T47D (cell line): ENCODE results near the gene RNF149.

ENCODE experiments used
- DNase-seq, 2 experiments: peaks; one replicate each; pipeline versions ENCODE4 v3.0.0 to v3.0.0-alpha.2; 2011 to 2012; ENCODE audit warnings: low read depth in 1 of 2, low spot score in 1 of 2
- JUND ChIP-seq: IDR thresholded peaks from 2 replicates; pipeline ENCODE4 v1.6.1; 2012; ENCODE audit warnings: low read depth
- in situ Hi-C: cut with HindIII; loops from 2 replicates; pipeline ENCODE4 v1.10.0; 2016; ENCODE audit warnings: low sequenced_read_pairs, low pct_unique_long_range_greater_than_20kb

The RNF149 gene

DNA sequence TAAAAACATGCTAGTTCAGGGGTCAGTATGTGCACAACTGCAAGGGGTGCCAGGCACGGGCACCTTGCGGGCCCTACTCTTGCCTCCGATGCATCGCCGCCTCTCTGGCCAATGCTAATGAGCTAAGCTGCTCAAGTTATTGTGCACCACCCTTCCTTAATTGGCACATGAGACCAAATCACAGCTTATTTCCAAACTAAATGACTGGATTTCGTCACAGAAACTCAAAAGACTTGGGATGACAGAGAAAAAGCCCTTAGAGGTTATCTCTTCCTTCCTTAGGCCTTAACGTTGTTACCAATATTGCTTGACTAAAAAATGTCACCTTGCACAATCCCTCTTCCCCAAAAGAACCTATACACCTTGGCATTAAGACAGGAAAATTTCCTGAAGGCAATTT, 7.7 kb downstream of the RNF149 start:
- in situ Hi-C loops: no loop called here
- DNase-seq: no peak
- TF ChIP-seq JUND: no peak

DNA sequence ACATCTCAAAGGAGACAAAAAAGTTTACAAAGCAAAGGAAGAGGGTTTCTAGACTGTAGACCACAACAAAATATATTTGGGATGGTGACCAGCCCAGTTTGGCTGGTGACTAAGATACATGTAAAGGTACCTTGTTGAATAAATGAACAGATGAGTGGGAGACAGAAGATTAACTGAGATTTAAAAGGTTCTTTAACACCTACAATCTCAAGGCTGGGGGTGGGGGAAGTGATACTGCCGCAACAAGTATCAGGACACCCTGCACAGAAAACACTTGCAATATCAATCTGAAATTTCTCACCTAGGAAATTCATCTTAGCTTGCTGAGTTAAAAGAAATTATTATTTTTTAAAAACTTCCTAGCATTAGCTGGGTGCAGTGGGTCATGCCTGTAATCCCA, 8.3 kb downstream of the RNF149 start:
- in situ Hi-C loops: no loop called here
- DNase-seq: no peak
- TF ChIP-seq JUND: no peak

DNA sequence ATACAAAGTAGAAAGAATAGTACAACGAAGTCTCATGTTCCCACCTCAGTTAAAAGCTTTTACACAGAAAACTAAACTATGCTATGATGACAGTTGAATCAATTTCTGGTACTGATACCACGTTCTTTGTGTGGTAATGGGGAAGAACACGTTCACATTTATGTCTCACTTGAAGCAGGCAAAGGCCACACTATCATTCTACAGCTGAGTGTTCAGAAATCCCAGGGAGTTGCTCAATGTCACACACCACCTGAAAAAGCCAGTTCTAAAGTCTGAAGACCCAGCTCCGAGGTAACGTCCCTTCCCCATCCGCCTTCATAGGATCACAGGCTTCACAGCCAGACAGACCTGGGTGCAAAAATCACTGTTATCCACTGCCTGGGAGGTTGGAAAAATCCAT, 8.9 kb downstream of the RNF149 start:
- in situ Hi-C loops: no loop called here
- no peak for DNase-seq
- no peak for TF ChIP-seq JUND

DNA sequence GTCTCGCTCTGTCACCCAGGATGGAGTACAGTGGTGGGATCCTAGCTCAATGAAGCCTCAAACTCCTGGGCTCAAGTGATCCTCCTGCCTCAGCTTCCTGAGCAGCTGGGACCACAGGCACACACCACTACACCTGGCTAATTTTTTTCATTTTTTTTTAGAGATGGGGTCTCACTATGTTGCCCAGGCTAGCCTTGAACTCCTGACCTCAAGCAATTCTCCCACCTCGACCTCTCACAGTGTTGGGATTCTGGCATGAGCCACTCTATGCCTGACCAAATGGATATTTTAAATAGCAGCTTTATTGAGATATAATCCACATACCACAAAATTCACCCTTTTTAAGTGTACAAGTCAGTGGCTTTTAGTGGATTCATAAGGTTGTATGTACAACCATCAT, 11.1 kb downstream of the RNF149 start:
- in situ Hi-C loops: no loop called here
- DNase-seq: no peak
- no peak for TF ChIP-seq JUND

DNA sequence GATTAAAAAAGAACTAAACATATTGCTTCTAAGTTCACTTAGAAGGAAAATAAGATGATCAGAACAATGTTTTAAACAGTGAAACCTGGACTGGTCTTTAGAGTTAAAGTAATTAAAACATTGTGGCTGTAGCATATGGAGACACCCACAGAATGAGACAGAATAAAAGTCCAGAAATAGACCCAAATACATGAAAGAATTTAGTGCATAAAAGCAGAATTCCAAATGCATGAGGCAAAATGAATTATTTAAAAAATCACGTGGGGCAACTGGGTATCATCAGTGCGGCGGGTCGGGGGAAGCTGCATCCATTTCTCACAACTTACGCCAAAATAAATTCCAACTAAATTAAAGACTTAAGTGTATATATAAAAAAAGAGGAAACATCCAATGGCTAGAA, 12.1 kb downstream of the RNF149 start:
- TF ChIP-seq JUND: no peak
- in situ Hi-C loops: no loop called here

DNA sequence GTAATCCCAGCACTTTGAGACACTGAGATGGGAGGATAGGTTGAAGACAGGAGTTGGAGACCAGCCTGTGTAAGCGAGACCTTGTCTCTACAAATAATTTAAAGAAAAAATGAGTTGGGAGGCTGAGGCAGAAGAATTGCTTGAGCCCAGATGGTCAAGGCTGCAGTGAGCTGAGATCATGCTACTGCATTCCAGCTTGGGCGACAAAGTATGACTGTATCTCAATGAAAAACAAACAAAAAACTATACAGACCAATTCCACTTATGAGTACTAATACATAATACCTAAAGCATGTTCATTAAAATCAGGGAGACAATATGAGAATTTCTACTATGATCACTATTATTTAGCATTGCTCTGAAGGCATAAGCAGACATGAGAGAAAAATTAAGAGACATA, 12.6 kb downstream of the RNF149 start:
- in situ Hi-C loops: no loop called here
- DNase-seq: no peak
- TF ChIP-seq JUND: no peak

More for the DNA sequence above, 12.1 kb downstream of the RNF149 start:
- no peak for DNase-seq

DNA sequence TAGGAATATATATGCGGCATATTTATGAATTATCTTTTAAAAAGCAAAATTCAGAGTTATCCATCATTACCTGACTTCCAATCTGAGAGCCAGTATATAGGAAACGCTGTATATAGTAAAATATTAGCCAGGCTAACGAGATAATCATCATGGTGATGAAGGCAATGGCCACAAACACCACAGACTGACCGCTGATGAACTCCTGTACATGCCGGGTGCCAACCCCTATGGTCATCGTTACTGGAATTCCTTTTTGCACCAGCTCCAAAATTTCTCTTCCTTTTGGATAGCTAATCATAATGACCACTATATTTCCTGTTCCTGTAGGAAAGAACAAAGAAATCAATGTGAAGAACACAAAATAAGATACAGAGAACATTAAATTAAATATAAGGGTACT, 13.6 kb downstream of the RNF149 start:
- DNase-seq: no peak
- in situ Hi-C loops: no loop called here
- no peak for TF ChIP-seq JUND

DNA sequence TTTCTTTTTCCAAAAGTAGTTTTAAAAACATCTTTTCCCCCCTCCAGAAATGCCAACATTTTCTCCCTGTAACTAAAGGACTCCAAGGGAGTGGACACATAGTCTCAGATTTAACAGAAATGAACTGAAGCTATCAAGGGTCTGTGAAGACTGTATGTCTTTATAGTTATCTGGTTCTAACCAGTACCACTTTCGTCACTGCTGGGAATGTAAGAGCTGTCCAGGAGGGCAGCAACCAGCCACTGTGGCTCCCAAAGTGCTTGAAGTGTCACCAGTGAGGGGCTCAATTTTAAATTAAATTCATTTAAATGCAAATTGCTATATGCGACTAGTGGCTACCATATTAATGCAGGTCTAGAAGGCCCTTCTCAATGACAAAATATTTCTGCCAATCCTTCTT, 15.0 kb downstream of the RNF149 start:
- in situ Hi-C loops: no loop called here
- TF ChIP-seq JUND: no peak
- DNase-seq: no peak

DNA sequence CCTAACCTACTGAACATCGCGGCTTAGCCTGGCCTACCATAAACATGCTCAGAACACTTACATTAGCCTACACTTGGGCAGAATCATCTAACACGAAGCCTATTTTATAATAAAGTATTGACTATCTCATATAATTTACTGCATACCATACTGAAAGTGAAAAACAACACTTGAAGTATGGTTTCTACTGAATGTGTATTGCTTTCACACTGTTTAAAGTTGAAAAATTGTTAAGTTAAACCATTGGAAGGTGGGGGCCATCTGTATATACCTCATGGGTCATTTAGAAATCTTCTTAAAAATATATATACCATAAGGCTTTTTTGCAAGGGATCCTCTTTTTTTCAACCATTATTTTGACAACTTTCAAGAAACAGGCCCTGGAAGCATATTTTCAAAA, 16.5 kb downstream of the RNF149 start:
- DNase-seq: no peak
- no peak for TF ChIP-seq JUND
- in situ Hi-C loops: no loop called here

DNA sequence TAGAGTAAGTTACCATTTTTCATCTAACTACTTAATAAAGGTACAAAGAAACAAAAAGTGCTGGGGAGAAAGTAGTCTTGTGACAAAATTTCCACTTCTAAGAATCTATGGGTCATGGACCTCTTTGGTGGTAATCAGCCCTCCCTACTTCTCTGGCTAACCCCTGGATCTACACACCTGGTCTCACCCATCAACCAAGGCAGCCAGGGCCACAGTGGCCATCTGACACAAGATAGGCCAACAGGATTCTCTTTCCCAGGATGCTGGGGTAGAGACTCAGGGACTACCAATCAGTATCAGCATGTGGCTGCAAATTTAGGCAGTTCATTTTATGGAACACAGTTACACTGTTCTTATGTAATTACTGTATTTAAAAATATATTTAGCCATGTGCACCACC, 17.8 kb downstream of the RNF149 start:
- DNase-seq: no peak
- in situ Hi-C loops: no loop called here
- TF ChIP-seq JUND: no peak

DNA sequence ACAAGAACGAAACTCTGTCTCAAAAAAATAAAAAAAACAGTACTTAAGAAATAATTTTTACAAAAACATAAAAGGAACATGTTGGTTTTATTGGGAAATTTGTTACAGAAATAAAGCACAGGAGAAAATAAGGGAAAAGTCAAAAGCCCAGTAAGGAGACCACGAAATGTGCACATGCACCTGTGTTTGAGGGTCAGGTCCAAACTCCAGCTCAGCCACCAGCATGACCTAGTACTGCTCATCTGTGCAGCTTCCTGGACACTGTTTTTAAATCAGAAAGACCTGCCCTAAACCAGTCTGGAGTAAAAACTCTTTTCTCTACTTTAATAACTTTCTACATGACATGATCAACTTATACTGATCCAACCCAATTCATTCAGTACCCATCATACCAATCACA, 21.2 kb downstream of the RNF149 start:
- in situ Hi-C loops: no loop called here
- TF ChIP-seq JUND: no peak
- no peak for DNase-seq

DNA sequence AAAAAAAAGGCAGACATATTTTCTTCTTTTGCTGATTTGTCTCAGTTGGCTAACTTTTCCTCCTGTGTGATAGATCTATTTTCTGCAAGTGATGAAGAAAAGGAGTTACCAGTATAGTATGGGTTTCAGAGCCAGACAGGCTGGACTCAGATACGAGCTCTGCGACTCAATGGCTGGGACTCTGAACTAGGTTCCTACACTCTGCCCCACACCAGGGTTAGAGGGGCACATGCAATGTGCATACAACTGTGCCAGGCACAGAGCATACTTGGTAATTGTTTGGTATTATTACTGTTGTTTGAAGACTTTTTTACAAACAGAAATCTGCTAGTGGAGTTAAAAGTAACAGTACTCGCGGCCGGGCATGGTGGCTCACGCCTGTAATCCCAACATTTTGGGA, 21.8 kb downstream of the RNF149 start:
- in situ Hi-C loops: no loop called here
- no peak for TF ChIP-seq JUND
- DNase-seq: no peak

DNA sequence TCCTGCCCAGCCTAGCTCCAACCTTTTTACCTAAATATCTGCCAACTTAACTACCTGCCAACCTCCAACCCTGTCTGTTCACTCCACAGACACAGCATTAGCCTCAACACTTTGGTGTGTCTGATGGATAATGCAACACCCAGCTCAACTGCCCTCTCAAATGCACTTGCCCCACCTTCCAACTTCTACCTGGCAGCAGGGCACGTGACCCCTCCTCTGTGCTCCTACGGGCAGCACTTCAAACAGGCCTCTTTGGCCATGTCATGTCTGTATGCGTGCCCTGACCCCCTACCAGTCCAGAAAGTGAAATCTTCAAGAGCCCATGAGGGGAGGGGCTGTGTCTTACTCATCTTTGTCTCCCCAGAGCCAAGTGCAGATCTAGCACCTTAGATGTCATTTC, 25.5 kb downstream of the RNF149 start:
- in situ Hi-C loops: no loop called here
- DNase-seq: no peak
- no peak for TF ChIP-seq JUND

DNA sequence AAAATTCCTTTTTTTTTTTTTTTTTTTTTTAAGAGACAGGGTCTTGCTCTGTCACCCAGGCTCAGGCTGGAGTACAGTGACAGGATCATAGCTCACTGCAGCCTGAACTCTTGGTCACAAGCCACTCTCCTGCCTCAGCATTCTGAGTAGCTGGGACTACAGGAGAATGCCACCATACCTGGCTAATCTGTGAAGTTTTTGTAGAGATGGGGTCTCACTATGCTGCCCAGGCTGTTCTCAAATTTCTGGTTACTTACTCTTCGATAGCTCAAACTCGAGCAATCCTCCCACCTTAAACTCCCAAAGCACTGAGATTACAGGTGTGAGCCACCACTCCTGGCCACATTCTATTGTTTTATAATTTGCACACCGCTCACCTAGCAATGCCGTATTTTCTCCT, 27.0 kb downstream of the RNF149 start:
- in situ Hi-C loops: no loop called here

DNA sequence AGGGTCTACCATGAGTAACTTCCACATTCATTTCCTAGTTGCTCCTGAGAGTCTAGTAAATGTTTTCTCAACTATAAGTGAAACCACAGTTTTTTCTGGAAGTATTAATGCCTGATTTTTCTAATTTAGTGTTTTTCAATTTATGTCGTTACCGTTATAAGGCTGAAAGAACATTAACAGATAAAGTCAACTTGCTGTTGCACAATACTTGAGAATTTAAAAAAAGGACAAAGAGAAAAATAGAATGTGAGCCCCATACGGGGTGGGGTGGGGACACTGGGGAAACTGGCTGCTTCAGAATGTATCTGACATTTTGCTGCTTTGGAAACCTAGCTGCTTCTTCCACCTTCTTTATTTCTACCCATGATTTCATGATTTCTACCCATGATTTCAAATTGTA, 29.6 kb downstream of the RNF149 start:
- DNase-seq: no peak
- no peak for TF ChIP-seq JUND
- in situ Hi-C loops: no loop called here

More for the DNA sequence above, 27.0 kb downstream of the RNF149 start:
- TF ChIP-seq JUND: no peak
- no peak for DNase-seq
